OCI-LY3 (cell line): ENCODE results near the gene LACTB.

Source experiments
- CTCF ChIP-seq: fragments of 200-600, 300-600 bp; sonication (generic); IDR thresholded peaks from 2 replicates; pipeline ENCODE4 v1.5.1; 2014; ENCODE audit warnings: antibody characterized with exemption, low read length, low read depth
- EZH2phosphoT487 ChIP-seq: fragments of 200-600 bp; shearing (Covaris generic); IDR thresholded peaks from 2 replicates; pipeline ENCODE4 v1.6.1; 2018; ENCODE audit warnings: antibody characterized with exemption, mixed run types, low read depth

DNA sequence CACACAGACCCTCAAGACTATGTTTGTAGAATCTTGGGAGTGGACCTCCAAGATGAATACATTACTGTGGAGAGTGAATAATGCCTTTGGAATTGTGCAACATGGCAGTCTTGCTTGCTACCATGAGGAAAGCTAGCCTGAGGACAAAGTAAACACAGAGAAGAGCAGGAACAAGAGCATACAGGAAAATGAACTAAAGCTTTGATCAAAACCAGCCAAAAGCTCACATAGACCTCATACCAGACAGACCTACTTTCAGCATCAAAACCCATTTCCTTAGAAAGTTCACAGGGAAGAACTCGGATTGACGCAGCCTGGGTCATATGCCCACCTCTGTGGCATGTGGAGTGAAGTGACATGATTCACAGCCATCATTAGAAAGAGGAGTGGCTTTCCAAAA lies 64.4 kb downstream of the LACTB start:
- TF ChIP-seq EZH2phosphoT487 (no peak), CTCF (no peak)
